K562 (cell line): ENCODE measurements around the gene VAC14. TPM values are rescaled to one million over a fixed set of nuclear protein-coding genes. Genes with fewer than 3 reads are reported as not detected.

Source experiments
- ATAC-seq: fragments of 200-7000 bp; cut with Tn5 transposase; 3 replicates; pipeline ENCODE4 v1.9.1; 2020; ENCODE audit warnings: moderate library complexity
- BruUV-seq: library from RNA; stranded (reverse); fragments of 400-500 nt; replicated peaks from 2 replicates; lab custom pipeline; 2021; lab: Mats Ljungman, UMichigan
- CTCF ChIA-PET: fragments of 300-600 bp; formaldehyde crosslinking; extraction: SDS; loops from one replicate; lab custom pipeline; 2021; ENCODE audit warnings: low intra/inter-chr PET ratio; lab: Yijun Ruan, JAX
- POLR2A ChIA-PET: fragments of 300-600, 350-650 bp; sonication (Branson Sonifier 250); formaldehyde crosslinking; extraction: SDS; loops from one replicate; lab custom pipeline; 2021; ENCODE audit warnings: antibody characterized with exemption, inconsistent platforms; lab: Yijun Ruan, JAX
- DNase-seq, 4 experiments: peaks; one replicate each; pipeline versions ENCODE4 v3.0.0 to v3.0.0-alpha.2; 2011 to 2018; ENCODE audit warnings: low spot score in 3 of 4, mixed read lengths in 3 of 4; ENCODE audit errors: extremely low read depth in 1 of 4
- FAIRE-seq: peaks from 2 replicates; lab custom pipeline; 2011; peaks lifted over from hg19 to GRCh38; lab: Jason Lieb, UNC
- H2AFZ ChIP-seq: 2 replicates; pipeline ENCODE4 v1.6.0; 2011; ENCODE audit warnings: low read depth, low read length, control low read depth, inconsistent platforms
- H3K27ac ChIP-seq: fragments of 200-600 bp; 3 replicates; pipeline ENCODE4 v1.8.0; 2011; ENCODE audit warnings: low read depth, mild to moderate bottlenecking, control low read depth, inconsistent platforms, low read length, moderate library complexity, mixed read lengths; ENCODE audit errors: extremely low read depth
- H3K27me3 ChIP-seq, 2 experiments: fragments of 300-600 bp in 1 of 2; 2 replicates in 1 of 2; 3 replicates in 1 of 2; pipeline versions ENCODE4 v1.6.0 to v1.8.0; 2011; ENCODE audit warnings: inconsistent platforms in 2 of 2, low read length in 2 of 2, mild to moderate bottlenecking in 1 of 2, mixed read lengths in 1 of 2, moderate library complexity in 1 of 2; ENCODE audit not compliant: control insufficient read depth in 2 of 2, insufficient read depth in 2 of 2
- H3K36me3 ChIP-seq: fragments of 300-600 bp; 3 replicates; pipeline ENCODE4 v1.8.0; 2011; ENCODE audit warnings: mild to moderate bottlenecking, low read length, inconsistent platforms; ENCODE audit not compliant: control insufficient read depth, insufficient read depth
- H3K4me1 ChIP-seq, 2 experiments: fragments of 200-600 bp in 1 of 2; replicated peaks in 1 of 2; 2 replicates in 1 of 2; 3 replicates in 1 of 2; pipeline versions ENCODE4 v1.5.1 to v1.8.0; 2011; ENCODE audit warnings: inconsistent platforms in 2 of 2, low read length in 2 of 2, mild to moderate bottlenecking in 1 of 2, mixed read lengths in 1 of 2, moderate library complexity in 1 of 2; ENCODE audit not compliant: control insufficient read depth in 2 of 2, insufficient read depth in 2 of 2
- H3K4me2 ChIP-seq: 2 replicates; pipeline ENCODE4 v1.6.1; 2011; ENCODE audit warnings: low read length, control low read depth, inconsistent platforms, mixed read lengths; ENCODE audit not compliant: insufficient read depth
- H3K4me3 ChIP-seq: fragments of 200-600 bp; sonication (generic), shearing (Covaris generic); 2 replicates; pipeline ENCODE4 v1.5.1; 2016; ENCODE audit warnings: control low read depth, inconsistent platforms
- H3K79me2 ChIP-seq: fragments of 200-600 bp; 3 replicates; pipeline ENCODE4 v1.8.0; 2011; ENCODE audit warnings: low read length, inconsistent platforms; ENCODE audit not compliant: control insufficient read depth, insufficient read depth
- H3K9ac ChIP-seq, 2 experiments: 2 replicates each; pipeline versions ENCODE4 v1.6.0 to v1.6.1; 2011; ENCODE audit warnings: low read depth in 2 of 2, low read length in 2 of 2, control low read depth in 1 of 2, inconsistent platforms in 1 of 2, mild to moderate bottlenecking in 1 of 2, mixed read lengths in 1 of 2; ENCODE audit not compliant: insufficient read depth in 1 of 2
- H3K9me1 ChIP-seq: one replicate; pipeline ENCODE4 v1.6.0; 2011; ENCODE audit warnings: inconsistent platforms, mild to moderate bottlenecking, low read length, moderate library complexity; ENCODE audit not compliant: control insufficient read depth, insufficient read depth
- H3K9me3 ChIP-seq: replicated peaks from 2 replicates; pipeline ENCODE4 v1.5.1; 2011; ENCODE audit warnings: low read depth, low read length, inconsistent platforms; ENCODE audit not compliant: control insufficient read depth, insufficient read depth
- H4K20me1 ChIP-seq: replicated peaks from 2 replicates; pipeline ENCODE4 v1.6.1; 2011; ENCODE audit warnings: low read length, inconsistent platforms, mixed read lengths; ENCODE audit not compliant: control insufficient read depth, insufficient read depth
- ATF3 ChIP-seq, 2 experiments: fragments of 450-650 bp in 1 of 2; sonication (generic) in 1 of 2; formaldehyde crosslinking in 1 of 2; IDR thresholded peaks in 1 of 2; conservative IDR thresholded peaks in 1 of 2; 2 replicates each; pipeline versions ENCODE4 v1.6.1 to v1.8.1; 2016 to 2023; ENCODE audit warnings: mild to moderate bottlenecking in 2 of 2, moderate library complexity in 2 of 2, inconsistent platforms in 1 of 2, missing genetic modification reagents in 1 of 2
- CCAR2 ChIP-seq: fragments of 200-400 bp; formaldehyde crosslinking; IDR thresholded peaks from 2 replicates; pipeline ENCODE4 v1.6.1; 2017; ENCODE audit warnings: mild to moderate bottlenecking, low read depth, low read length
- CTCF ChIP-seq, 3 experiments: IDR thresholded peaks in 2 of 3; conservative IDR thresholded peaks in 1 of 3; 2 replicates each; pipeline ENCODE4 v1.5.1; 2011 to 2012; ENCODE audit warnings: low read length in 3 of 3, mild to moderate bottlenecking in 3 of 3, control low read depth in 2 of 3, improper control_type of control experiment in 1 of 3, inconsistent platforms in 1 of 3, low read depth in 1 of 3, mixed read lengths in 1 of 3, moderate library complexity in 1 of 3; ENCODE audit not compliant: insufficient read depth in 2 of 3
- YY1 ChIP-seq, 3 experiments: IDR thresholded peaks; 2 replicates each; pipeline ENCODE4 v1.6.1; 2011; ENCODE audit warnings: low read length in 2 of 3, mild to moderate bottlenecking in 2 of 3, moderate library complexity in 2 of 3, borderline replicate concordance in 1 of 3, control low read depth in 1 of 3, low read depth in 1 of 3; ENCODE audit not compliant: insufficient read depth in 3 of 3, insufficient replicate concordance in 2 of 3, control insufficient read depth in 1 of 3, insufficient read length in 1 of 3; ENCODE audit errors: extremely low read depth in 1 of 3
- WGBS: fragments of 100-300 bp; shearing (Covaris generic); methylation state at CpG from one replicate; pipeline ENCODE4 v1.1.6; 2016; ENCODE audit warnings: low coverage, mixed read lengths; ENCODE audit not compliant: insufficient coverage; ENCODE audit errors: missing lambda C conversion rate; 5-methylcytosine and 5-hydroxymethylcytosine counted together
- in situ Hi-C: fragments of 300-500 bp; cut with MboI; formaldehyde crosslinking; loops from 4 replicates; pipeline ENCODE4 v1.15.0; 2018; ENCODE audit warnings: inconsistent platforms, mixed read lengths
- intact Hi-C: fragments of 100-400 bp; cut with micrococcal nuclease; formaldehyde crosslinking; loops from 2 replicates; pipeline ENCODE4 v1.14.2; 2022
- polyA plus RNA-seq, 8 experiments: library from polyadenylated mRNA; depleted of rRNA in 4 of 8; stranded (reverse) in 5 of 8; unstranded in 3 of 8; fragments of >200 nt; fragmentation: Nextera tagmentation in 2 of 8; fragmentation: Illumina TruSeq in 1 of 8; extraction: Ambion mirVana in 2 of 8; extraction: Trizol in 1 of 8; gene quantifications; 2 replicates each; pipeline versions ENCODE4 v1.2.1 to v1.2.3, GENCODE V29; 2011 to 2014; ENCODE audit warnings: inconsistent platforms in 1 of 8, missing spikeins in 1 of 8
- total RNA-seq, 7 experiments: library from RNA; depleted of rRNA in 6 of 7; stranded (reverse); fragments of >200 nt in 6 of 7; fragmentation: Illumina TruSeq in 2 of 7; extraction: Trizol in 2 of 7; gene quantifications; 2 replicates each; pipeline versions ENCODE4 v1.2.1 to v1.2.3, GENCODE V29; 2011 to 2021; ENCODE audit warnings: low replicate concordance in 1 of 7

Gene VAC14
- total and polyA plus RNA-seq, 9 of the 15 experiments (the other 6 are each of a cell fraction or from before 2014, with no cell fraction given) = 1.3 to 41.6 (median 26.6) TPM

- Histone ChIP-seq H3K4me2 (no peak overlapping the region), H3K9ac (peak overlapping the region in 1 of 2 experiments; percentile 79; a peak in 2 of 4 replicates), H4K20me1 (no peaks in the 10 kb centered on the region), H3K36me3 (peaks cover 9% of the 10 kb centered on the region; the same call in 1 of the 3 replicates), H3K9me3 (no peaks in the 10 kb centered on the region), H2AFZ (no peak overlapping the region; the same call in 1 of the 2 replicates), H3K4me1 (peaks cover 3 to 56% of the 10 kb centered on the region in 2 experiments; a peak in 3 of 5 replicates), H3K27me3 (no peaks in the 10 kb centered on the region), H3K4me3 (no peak overlapping the region), H3K79me2 (no peaks in the 10 kb centered on the region), H3K9me1 (peaks cover 4% of the 10 kb centered on the region), H3K27ac (no peak overlapping the region)
- 70% methylated on average over 16 of the region's 16 CpGs for WGBS
- POLR2A ChIA-PET = interaction anchor here (0.6 to 1.0 kb wide), 4 partner anchors 11 to 17 kb away, joined by 3 to 4 read pairs (median 3); no protein-coding TSS in a partner anchor
- in situ Hi-C loops = no loop called here
- FAIRE-seq = peak; percentile 78
- intact Hi-C loops = no loop called here
- peak; percentile 89 for ATAC-seq
- TF ChIP-seq CTCF (IDR thresholded peaks at IDR 0.05 in 2 of 3, conservative IDR thresholded peaks at IDR 0.05 in 1 of 3; ENCODE audit: insufficient read depth in 2 of 3, low read depth in 1 of 3, low read length in 3 of 3) = peak; percentile 23 to 31 (median 24); a peak in 3 of 6 replicates
- TF ChIP-seq ATF3 (IDR thresholded peaks at IDR 0.05) = 0 out of 2 replicates have a peak, but pooled peaks have one; percentile 18
- no peak for TF ChIP-seq ATF3 (CRISPR knock-in tag; conservative IDR thresholded peaks at IDR 0.05)
- TF ChIP-seq YY1 (IDR thresholded peaks at IDR 0.05; ENCODE audit: borderline replicate concordance in 1 of 3, control insufficient read depth in 1 of 3, extremely low read depth in 1 of 3, insufficient read depth in 3 of 3, insufficient read length in 1 of 3, insufficient replicate concordance in 2 of 3, low read depth in 1 of 3, low read length in 2 of 3) = peak in 1 of 3 experiments; percentile 30
- TF ChIP-seq CCAR2 = no peak
- DNase-seq = peak; percentile 35 to 50 (median 43)
- CTCF ChIA-PET = no interaction called here
- BruUV-seq = no TSS peak
Observed at GRCh38 chr16:70703041-70703834, 97.7 kb downstream of the VAC14 start.
